A549 (cell line): ENCODE measurements around the gene SUGCT. TPM values are rescaled to one million over a fixed set of nuclear protein-coding genes. Genes with fewer than 3 reads are reported as not detected.

ENCODE experiments used
- ATAC-seq, 2 experiments: fragments of 200-7000 bp in 1 of 2; fragments of >200 bp in 1 of 2; cut with Nextera tagmentation in 1 of 2; cut with Tn5 transposase in 1 of 2; 3 replicates each; pipeline versions ENCODE4 v1.8.0 to v1.9.1; 2018 to 2020; ENCODE audit warnings: mild to moderate bottlenecking in 1 of 2, moderate library complexity in 1 of 2
- CTCF ChIA-PET: fragments of 300-600 bp; sonication (Branson Sonifier 250); formaldehyde crosslinking; extraction: SDS; loops from one replicate; lab custom pipeline; 2021; ENCODE audit warnings: antibody characterized with exemption, inconsistent platforms; lab: Yijun Ruan, JAX
- POLR2A ChIA-PET: fragments of 350-600 bp; formaldehyde crosslinking; extraction: SDS; loops from one replicate; lab custom pipeline; 2021; ENCODE audit warnings: antibody characterized with exemption, inconsistent platforms; lab: Yijun Ruan, JAX
- DNase-seq, 2 experiments: peaks; one replicate each; pipeline versions ENCODE4 v3.0.0 to v3.0.0-alpha.2; 2011 to 2016; ENCODE audit warnings: low read depth in 1 of 2, low spot score in 1 of 2
- FAIRE-seq: peaks from 2 replicates; lab custom pipeline; 2011; peaks lifted over from hg19 to GRCh38; lab: Jason Lieb, UNC
- H3K27ac ChIP-seq, 2 experiments: fragments of >200 bp; sonication (Bioruptor Twin); formaldehyde crosslinking; 3 replicates each; pipeline ENCODE4 v1.5.1; 2016 to 2017
- H3K4me1 ChIP-seq: fragments of >200 bp; sonication (Bioruptor Twin); formaldehyde crosslinking; 3 replicates; pipeline ENCODE4 v1.6.1; 2016
- H3K4me2 ChIP-seq: fragments of >200 bp; sonication (Bioruptor Twin); formaldehyde crosslinking; 3 replicates; pipeline ENCODE4 v1.6.1; 2016
- H3K4me3 ChIP-seq: fragments of >200 bp; sonication (Bioruptor Twin); formaldehyde crosslinking; 3 replicates; pipeline ENCODE4 v1.5.1; 2016
- H3K9me3 ChIP-seq: fragments of >200 bp; sonication (Bioruptor Twin); formaldehyde crosslinking; 3 replicates; pipeline ENCODE4 v1.6.1; 2016
- BHLHE40 ChIP-seq: IDR thresholded peaks from 2 replicates; pipeline ENCODE4 v1.6.1; 2012; ENCODE audit warnings: low read depth, low read length, inconsistent platforms
- CBX2 ChIP-seq: fragments of 200-600 bp; sonication (generic); IDR thresholded peaks from 2 replicates; pipeline ENCODE4 v1.6.1; 2016; ENCODE audit warnings: low read depth, mild to moderate bottlenecking, borderline replicate concordance
- EHF ChIP-seq: fragments of 250-450 bp; sonication (Bioruptor Pico); IDR thresholded peaks from 2 replicates; pipeline ENCODE4 v1.5.0; 2020; ENCODE audit warnings: mild to moderate bottlenecking
- EP300 ChIP-seq, 2 experiments: fragments of >200 bp; sonication (Bioruptor Twin); formaldehyde crosslinking; IDR thresholded peaks; 2 replicates in 1 of 2; 3 replicates in 1 of 2; pipeline ENCODE4 v1.6.1; 2016 to 2017
- ESRRA ChIP-seq: fragments of 150-350 bp; IDR thresholded peaks from 2 replicates; pipeline ENCODE4 v1.6.1; 2014; ENCODE audit warnings: mild to moderate bottlenecking, low read length, borderline replicate concordance
- FOSL2 ChIP-seq, 2 experiments: fragments of 450-650 bp in 1 of 2; fragments of >200 bp in 1 of 2; sonication (Bioruptor Twin) in 1 of 2; formaldehyde crosslinking; IDR thresholded peaks; 2 replicates each; pipeline versions ENCODE4 v1.5.0 to v1.6.1; 2016 to 2020; ENCODE audit warnings: mild to moderate bottlenecking in 1 of 2, moderate library complexity in 1 of 2
- FOXS1 ChIP-seq: fragments of 250-450 bp; sonication (Bioruptor Pico); IDR thresholded peaks from 2 replicates; pipeline ENCODE4 v1.5.0; 2020; ENCODE audit warnings: mild to moderate bottlenecking, moderate library complexity
- JUN ChIP-seq, 2 experiments: fragments of >200 bp; sonication (Bioruptor Twin); formaldehyde crosslinking; IDR thresholded peaks; 2 replicates in 1 of 2; 3 replicates in 1 of 2; pipeline ENCODE4 v1.6.1; 2016 to 2017
- NFE2L2 ChIP-seq: fragments of 150-350 bp; conservative IDR thresholded peaks from 2 replicates; pipeline ENCODE4 v1.6.1; 2014; ENCODE audit warnings: low read length
- NPAS2 ChIP-seq: fragments of 250-450 bp; sonication (Bioruptor Pico); IDR thresholded peaks from 2 replicates; pipeline ENCODE4 v1.8.0; 2022; ENCODE audit warnings: mild to moderate bottlenecking, moderate library complexity, borderline replicate concordance
- POLR2A ChIP-seq: IDR thresholded peaks from 2 replicates; pipeline ENCODE4 v1.6.1; 2012; ENCODE audit warnings: mild to moderate bottlenecking, low read length
- RAD21 ChIP-seq, 2 experiments: fragments of >200 bp in 1 of 2; sonication (Bioruptor Twin) in 1 of 2; formaldehyde crosslinking in 1 of 2; IDR thresholded peaks in 1 of 2; conservative IDR thresholded peaks in 1 of 2; 2 replicates in 1 of 2; 3 replicates in 1 of 2; pipeline ENCODE4 v1.6.1; 2012 to 2018; ENCODE audit warnings: inconsistent platforms in 1 of 2
- RARB ChIP-seq: fragments of 250-450 bp; sonication (Bioruptor Pico); IDR thresholded peaks from 2 replicates; pipeline ENCODE4 v1.8.0; 2021; ENCODE audit warnings: mild to moderate bottlenecking, moderate library complexity
- SREBF2 ChIP-seq: fragments of 450-650 bp; IDR thresholded peaks from 2 replicates; pipeline ENCODE4 v1.6.1; 2014; ENCODE audit warnings: mild to moderate bottlenecking, moderate library complexity
- TFCP2L1 ChIP-seq: fragments of 250-450 bp; sonication (Bioruptor Pico); IDR thresholded peaks from 2 replicates; pipeline ENCODE4 v1.5.0; 2021; ENCODE audit warnings: mild to moderate bottlenecking
- ZNF302 ChIP-seq: fragments of 250-450 bp; sonication (Bioruptor Pico); IDR thresholded peaks from 2 replicates; pipeline ENCODE4 v1.9.0; 2021; ENCODE audit warnings: inconsistent platforms, mild to moderate bottlenecking, moderate library complexity
- WGBS: methylation state at CpG from one replicate; pipeline ENCODE4 v1.1.6; 2017; ENCODE audit errors: missing lambda C conversion rate; 5-methylcytosine and 5-hydroxymethylcytosine counted together
- polyA plus RNA-seq, 4 experiments: library from polyadenylated mRNA; depleted of rRNA in 3 of 4; stranded (reverse); fragments of >200 nt; fragmentation: RNase III in 1 of 4; extraction: RNeasy Plus Mini Kit Qiagen cat#74134 plus additional on column Dnase treatment in 1 of 4; gene quantifications; 2 replicates in 3 of 4; 3 replicates in 1 of 4; pipeline ENCODE4 v1.2.3, GENCODE V29; 2011 to 2017
- TF ChIP-seq, protein P1 (sequence below): fragments of 250-450 bp; sonication (Bioruptor Pico); IDR thresholded peaks from 2 replicates; pipeline ENCODE4 v1.5.0; 2020; ENCODE audit warnings: low read depth, mild to moderate bottlenecking, moderate library complexity
- TF ChIP-seq, protein P2 (sequence below): fragments of >200 bp; sonication (Bioruptor Twin); formaldehyde crosslinking; IDR thresholded peaks from 3 replicates; pipeline ENCODE4 v1.6.1; 2016
- TF ChIP-seq, protein P3 (sequence below): fragments of 200-600 bp; sonication (generic); IDR thresholded peaks from 2 replicates; pipeline ENCODE4 v1.6.1; 2016; ENCODE audit warnings: antibody characterized with exemption, mild to moderate bottlenecking, moderate library complexity
- TF ChIP-seq, protein P4 (sequence below): IDR thresholded peaks from 2 replicates; pipeline ENCODE4 v1.6.1; 2012; ENCODE audit warnings: low read depth, borderline replicate concordance
- TF ChIP-seq, protein P5 (sequence below): fragments of >200 bp; sonication (Bioruptor Twin); formaldehyde crosslinking; IDR thresholded peaks from 3 replicates; pipeline ENCODE4 v1.5.1; 2016

SUGCT gene
- polyA plus RNA-seq, 2 of the 4 experiments (the other 2 are of a cell fraction) = 1.4 to 1.6 TPM

DNA sequence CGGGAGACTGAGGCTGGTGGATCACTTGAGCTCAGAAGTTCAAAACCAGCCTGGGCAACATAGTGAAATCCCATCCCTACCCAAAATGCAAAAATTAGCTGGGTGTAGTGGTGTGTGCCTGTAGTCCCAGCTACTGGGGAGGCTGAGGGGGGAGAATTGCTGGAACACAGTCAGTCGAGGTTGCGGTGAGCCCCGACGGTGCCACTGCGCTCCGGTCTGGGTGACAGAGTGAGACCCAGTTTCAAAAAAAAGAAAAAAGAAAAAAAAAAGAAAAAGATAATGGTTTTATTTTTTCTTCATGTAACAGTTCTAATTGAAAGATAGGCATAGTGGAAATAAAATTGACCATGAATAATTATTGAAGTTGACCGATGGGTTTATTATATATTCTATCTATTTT, 99.9 kb downstream of the SUGCT start:
- Histone ChIP-seq H3K4me3 (no peak overlapping the region), H3K4me1 (no peaks in the 10 kb centered on the region), H3K9me3 (no peaks in the 10 kb centered on the region), H3K27ac (no peak overlapping the region), H3K4me2 (no peak overlapping the region)
- ATAC-seq = no peak
- WGBS = 86% methylated on average over 8 of the region's 8 CpGs
- FAIRE-seq = no peak
- DNase-seq = no peak
- no peak for TF ChIP-seq POLR2A
- no peak for TF ChIP-seq FOSL2 (IDR thresholded peaks at IDR 0.05)
- no peak for TF ChIP-seq FOSL2 (CRISPR knock-in tag; IDR thresholded peaks at IDR 0.05)
- no peak for TF ChIP-seq JUN (IDR thresholded peaks at IDR 0.05)
- TF ChIP-seq BHLHE40 = no peak
- TF ChIP-seq NPAS2 = no peak
- no peak for TF ChIP-seq RARB
- CTCF ChIA-PET = interaction anchor here (0.7 kb wide), 1 partner anchor 1435 kb away, joined by 3 read pairs; no protein-coding TSS in a partner anchor
- POLR2A ChIA-PET = no interaction called here

DNA sequence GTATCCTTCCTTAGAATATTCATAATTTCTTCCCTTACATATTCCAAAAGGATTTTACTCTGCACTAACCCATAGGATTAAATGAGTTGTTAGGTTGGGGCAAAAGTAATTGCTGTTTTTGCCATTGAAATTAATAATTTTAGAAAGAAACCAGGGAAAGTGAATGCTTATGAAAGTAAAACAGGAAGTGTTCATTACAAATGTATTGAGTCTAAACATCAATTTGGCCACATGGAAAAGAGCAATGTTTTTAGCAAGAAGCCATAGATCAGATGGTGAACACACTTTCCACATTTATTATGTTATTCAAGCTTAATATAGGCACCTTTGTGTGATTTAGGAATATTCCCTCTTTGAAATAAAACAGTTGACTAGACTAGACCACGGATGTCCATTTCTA, 102.9 kb downstream of the SUGCT start:
- ATAC-seq = no peak
- TF ChIP-seq EHF (CRISPR knock-in tag) = no peak
- TF ChIP-seq, protein P1, sequence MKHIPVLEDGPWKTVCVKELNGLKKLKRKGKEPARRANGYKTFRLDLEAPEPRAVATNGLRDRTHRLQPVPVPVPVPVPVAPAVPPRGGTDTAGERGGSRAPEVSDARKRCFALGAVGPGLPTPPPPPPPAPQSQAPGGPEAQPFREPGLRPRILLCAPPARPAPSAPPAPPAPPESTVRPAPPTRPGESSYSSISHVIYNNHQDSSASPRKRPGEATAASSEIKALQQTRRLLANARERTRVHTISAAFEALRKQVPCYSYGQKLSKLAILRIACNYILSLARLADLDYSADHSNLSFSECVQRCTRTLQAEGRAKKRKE (CRISPR knock-in tag) = no peak
- TF ChIP-seq FOXS1 (CRISPR knock-in tag) = no peak
- TF ChIP-seq, protein P2, sequence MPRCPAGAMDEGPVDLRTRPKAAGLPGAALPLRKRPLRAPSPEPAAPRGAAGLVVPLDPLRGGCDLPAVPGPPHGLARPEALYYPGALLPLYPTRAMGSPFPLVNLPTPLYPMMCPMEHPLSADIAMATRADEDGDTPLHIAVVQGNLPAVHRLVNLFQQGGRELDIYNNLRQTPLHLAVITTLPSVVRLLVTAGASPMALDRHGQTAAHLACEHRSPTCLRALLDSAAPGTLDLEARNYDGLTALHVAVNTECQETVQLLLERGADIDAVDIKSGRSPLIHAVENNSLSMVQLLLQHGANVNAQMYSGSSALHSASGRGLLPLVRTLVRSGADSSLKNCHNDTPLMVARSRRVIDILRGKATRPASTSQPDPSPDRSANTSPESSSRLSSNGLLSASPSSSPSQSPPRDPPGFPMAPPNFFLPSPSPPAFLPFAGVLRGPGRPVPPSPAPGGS = no peak
- no peak for TF ChIP-seq ZNF302 (CRISPR knock-in tag)
- TF ChIP-seq EP300 (IDR thresholded peaks at IDR 0.05) = no peak
- no peak for TF ChIP-seq RAD21 (conservative IDR thresholded peaks at IDR 0.05 in 1 of 2, IDR thresholded peaks at IDR 0.05 in 1 of 2)
- TF ChIP-seq, protein P3, sequence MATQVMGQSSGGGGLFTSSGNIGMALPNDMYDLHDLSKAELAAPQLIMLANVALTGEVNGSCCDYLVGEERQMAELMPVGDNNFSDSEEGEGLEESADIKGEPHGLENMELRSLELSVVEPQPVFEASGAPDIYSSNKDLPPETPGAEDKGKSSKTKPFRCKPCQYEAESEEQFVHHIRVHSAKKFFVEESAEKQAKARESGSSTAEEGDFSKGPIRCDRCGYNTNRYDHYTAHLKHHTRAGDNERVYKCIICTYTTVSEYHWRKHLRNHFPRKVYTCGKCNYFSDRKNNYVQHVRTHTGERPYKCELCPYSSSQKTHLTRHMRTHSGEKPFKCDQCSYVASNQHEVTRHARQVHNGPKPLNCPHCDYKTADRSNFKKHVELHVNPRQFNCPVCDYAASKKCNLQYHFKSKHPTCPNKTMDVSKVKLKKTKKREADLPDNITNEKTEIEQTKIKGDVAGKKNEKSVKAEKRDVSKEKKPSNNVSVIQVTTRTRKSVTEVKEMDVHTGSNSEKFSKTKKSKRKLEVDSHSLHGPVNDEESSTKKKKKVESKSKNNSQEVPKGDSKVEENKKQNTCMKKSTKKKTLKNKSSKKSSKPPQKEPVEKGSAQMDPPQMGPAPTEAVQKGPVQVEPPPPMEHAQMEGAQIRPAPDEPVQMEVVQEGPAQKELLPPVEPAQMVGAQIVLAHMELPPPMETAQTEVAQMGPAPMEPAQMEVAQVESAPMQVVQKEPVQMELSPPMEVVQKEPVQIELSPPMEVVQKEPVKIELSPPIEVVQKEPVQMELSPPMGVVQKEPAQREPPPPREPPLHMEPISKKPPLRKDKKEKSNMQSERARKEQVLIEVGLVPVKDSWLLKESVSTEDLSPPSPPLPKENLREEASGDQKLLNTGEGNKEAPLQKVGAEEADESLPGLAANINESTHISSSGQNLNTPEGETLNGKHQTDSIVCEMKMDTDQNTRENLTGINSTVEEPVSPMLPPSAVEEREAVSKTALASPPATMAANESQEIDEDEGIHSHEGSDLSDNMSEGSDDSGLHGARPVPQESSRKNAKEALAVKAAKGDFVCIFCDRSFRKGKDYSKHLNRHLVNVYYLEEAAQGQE = no peak
- TF ChIP-seq NFE2L2 = no peak
- no peak for TF ChIP-seq CBX2
- TF ChIP-seq ESRRA = no peak
- TF ChIP-seq, protein P4, sequence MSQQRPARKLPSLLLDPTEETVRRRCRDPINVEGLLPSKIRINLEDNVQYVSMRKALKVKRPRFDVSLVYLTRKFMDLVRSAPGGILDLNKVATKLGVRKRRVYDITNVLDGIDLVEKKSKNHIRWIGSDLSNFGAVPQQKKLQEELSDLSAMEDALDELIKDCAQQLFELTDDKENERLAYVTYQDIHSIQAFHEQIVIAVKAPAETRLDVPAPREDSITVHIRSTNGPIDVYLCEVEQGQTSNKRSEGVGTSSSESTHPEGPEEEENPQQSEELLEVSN = no peak
- TF ChIP-seq, protein P5, sequence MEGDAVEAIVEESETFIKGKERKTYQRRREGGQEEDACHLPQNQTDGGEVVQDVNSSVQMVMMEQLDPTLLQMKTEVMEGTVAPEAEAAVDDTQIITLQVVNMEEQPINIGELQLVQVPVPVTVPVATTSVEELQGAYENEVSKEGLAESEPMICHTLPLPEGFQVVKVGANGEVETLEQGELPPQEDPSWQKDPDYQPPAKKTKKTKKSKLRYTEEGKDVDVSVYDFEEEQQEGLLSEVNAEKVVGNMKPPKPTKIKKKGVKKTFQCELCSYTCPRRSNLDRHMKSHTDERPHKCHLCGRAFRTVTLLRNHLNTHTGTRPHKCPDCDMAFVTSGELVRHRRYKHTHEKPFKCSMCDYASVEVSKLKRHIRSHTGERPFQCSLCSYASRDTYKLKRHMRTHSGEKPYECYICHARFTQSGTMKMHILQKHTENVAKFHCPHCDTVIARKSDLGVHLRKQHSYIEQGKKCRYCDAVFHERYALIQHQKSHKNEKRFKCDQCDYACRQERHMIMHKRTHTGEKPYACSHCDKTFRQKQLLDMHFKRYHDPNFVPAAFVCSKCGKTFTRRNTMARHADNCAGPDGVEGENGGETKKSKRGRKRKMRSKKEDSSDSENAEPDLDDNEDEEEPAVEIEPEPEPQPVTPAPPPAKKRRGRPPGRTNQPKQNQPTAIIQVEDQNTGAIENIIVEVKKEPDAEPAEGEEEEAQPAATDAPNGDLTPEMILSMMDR = no peak
- TF ChIP-seq TFCP2L1 (CRISPR knock-in tag) = no peak
- TF ChIP-seq BHLHE40 = no peak
- TF ChIP-seq SREBF2 = no peak
- TF ChIP-seq, all 56 proteins: peak for 0
- POLR2A ChIA-PET = no interaction called here
- Histone ChIP-seq H3K4me1 (no peaks in the 10 kb centered on the region), H3K4me3 (no peak overlapping the region), H3K4me2 (no peak overlapping the region), H3K27ac (no peak overlapping the region), H3K9me3 (no peaks in the 10 kb centered on the region)
- CTCF ChIA-PET = no interaction called here
- FAIRE-seq (no peak), DNase-seq (no peak)
- 42% methylated on average over 1 of the region's 1 CpG for WGBS
